ENCODE measurements around the gene TATDN2.

The TATDN2 gene, protein sequence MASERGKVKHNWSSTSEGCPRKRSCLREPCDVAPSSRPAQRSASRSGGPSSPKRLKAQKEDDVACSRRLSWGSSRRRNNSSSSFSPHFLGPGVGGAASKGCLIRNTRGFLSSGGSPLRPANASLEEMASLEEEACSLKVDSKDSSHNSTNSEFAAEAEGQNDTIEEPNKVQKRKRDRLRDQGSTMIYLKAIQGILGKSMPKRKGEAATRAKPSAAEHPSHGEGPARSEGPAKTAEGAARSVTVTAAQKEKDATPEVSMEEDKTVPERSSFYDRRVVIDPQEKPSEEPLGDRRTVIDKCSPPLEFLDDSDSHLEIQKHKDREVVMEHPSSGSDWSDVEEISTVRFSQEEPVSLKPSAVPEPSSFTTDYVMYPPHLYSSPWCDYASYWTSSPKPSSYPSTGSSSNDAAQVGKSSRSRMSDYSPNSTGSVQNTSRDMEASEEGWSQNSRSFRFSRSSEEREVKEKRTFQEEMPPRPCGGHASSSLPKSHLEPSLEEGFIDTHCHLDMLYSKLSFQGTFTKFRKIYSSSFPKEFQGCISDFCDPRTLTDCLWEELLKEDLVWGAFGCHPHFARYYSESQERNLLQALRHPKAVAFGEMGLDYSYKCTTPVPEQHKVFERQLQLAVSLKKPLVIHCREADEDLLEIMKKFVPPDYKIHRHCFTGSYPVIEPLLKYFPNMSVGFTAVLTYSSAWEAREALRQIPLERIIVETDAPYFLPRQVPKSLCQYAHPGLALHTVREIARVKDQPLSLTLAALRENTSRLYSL

DNA sequence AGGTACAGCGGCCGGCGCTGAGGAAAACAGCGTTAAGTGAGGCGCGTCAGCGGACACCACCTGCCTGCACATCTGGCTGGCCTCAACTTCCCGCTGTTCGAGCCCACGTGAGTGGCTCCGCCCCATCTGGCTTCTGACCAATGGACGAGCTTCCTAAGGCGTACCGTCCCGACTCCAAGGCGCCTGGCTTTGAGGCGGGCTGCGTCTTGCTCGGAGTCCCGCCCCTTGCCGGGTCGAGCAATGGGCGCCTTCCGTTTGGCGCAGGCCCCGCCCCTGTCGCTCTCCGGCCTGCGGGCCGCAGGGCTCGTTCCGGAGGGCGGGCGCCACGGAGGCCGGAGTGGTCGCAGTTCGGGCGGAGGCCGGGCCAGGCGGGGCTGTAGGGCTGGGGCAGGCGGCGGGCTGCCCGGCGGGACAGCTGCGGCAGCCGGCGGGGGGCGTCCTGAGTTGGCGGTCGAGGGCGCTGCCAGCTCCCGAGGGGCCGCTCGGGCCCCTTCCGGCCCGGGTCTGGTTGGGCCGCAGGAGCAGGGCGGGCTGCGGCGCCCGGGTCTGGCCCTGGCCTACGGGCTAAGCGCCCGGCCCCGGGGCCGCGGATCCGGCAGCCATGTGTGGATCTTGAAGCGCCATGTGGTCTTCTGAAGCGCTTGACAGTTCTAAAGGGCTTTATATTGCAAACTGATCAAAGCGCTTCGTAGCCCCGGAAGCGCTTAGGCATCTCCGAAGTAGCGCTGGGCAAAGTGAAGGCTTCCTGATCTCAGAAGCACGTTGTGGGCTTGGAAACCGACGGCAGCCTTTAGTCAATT is at the start of gene TATDN2:
Gene TATDN2, plus strand, starts transcription at position 276 of the 800 bp plus-strand sequence. CDS start 742 bp downstream, outside the sequence.
- peak; percentile 82 to 97 (median 92) for DNase-seq
- intact Hi-C loops (cut with DNase I) = no loop called here

DNA sequence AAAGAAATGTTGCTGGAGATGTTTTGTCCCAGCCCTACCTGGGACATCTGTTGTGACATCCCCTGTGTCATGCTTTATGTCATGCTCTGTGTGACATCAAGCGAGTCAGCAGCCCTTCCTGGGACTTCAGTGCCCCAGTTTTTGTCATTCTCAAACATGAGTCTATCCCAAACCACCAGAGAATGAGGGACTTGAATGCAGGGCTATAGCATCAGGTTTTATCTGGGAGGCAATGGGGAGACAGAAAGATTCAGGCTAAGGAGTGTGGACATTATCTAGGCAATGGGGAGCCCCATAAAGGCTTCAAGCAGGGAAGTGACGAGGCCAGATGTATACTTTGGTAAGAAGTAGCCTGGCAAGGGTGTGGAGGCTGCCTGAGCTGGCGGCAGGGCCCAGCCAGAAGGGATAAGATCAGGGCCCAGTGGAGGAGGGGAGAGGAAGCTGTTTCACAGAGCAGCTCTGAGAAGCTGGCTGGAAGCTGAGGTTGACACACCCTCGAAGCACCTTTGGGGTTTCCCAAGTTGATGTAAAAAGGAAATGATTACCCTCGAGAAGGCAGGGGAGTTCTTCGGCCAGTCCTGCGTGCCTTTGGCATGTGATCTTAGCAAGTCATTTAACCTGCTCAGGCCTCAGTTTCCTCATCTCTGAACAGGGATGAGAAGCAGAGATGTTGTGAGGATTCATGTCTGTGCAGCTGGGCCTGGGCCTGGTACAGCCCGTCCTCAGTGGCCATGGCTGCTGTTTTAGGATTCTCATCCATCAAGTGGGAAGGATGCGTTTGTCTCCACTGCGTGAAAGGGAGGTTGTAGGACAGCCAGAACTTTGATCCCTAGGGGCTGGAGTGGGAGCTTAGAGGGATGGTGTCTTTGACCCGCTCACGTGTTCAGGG is 49.3 kb upstream of the TATDN2 start:
- no peak for DNase-seq
- intact Hi-C loops (cut with DNase I) = no loop called here

DNA sequence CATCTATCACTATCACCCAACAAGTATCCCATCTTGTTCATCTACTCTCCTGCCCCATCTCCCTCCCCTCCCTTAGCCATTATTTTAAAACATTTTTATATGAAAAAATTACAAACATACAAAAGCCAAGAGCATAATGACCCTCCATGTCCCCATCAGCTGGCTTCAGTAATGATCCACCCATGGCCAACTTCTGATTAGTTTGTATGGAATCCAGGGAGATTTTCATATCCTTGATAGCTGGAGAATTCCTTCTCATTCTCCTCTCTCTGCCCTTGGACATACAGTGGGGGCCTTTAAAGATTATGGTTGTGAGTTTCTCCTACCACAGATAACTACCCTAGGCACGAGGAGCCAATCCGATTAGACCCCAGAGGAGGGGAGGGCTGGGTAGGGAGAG is 43.3 kb upstream of the TATDN2 start:
- intact Hi-C loops (cut with DNase I) = no loop called here
- no peak for DNase-seq

DNA sequence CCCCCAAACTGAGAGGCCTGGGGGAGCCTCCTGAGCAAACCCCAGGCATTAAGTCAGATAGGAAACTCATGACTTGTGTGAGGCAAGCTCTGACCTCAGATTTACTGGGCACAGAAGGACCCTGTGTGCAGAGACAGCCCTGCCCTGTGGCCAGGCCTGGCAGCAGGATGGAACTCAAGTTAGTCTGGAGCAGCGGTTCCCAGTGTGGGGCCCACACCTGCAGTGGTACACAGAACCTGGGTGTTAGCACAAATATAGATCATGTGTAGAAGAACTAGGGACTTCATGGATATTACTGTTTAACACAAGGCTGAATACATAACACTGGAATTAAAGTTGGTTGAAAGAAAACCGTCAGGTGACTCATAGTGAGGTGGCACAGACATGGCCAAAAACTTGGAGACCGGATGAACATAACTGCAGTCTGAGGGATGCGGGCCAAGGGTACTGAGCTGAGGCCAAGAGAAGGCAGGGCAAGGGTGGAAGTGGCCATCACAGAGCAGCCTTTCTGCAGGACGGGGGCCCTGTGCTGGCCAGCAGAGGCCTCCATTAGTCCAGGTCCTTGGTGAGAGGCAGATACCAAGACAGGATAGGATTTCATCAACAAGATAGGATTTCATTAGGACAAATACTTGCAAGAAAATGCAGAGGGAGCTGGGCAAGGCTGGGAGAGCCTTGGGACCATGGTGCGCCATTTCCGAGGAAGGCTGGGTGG is 42.7 kb upstream of the TATDN2 start:
- DNase-seq = peak in 10 of 42 donors; percentile 16 to 75 (median 42)
- intact Hi-C loops (cut with DNase I) = no loop called here

DNA sequence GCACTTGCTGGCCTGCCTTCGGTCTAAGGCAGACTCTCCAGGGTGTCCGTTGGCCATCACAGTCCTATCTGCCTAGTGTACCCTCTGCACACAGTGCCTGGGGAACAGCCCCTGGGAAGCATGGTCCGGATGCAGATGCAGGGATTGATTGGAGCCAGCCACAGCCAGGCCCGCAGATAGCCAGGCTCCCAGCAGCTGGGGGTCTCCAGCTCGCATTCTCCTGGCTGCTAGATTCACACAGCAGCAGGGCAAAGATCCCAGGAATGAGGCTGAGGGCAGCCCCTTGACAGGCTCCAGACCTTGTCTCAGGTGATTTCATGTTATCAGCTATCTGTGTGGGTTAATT is 42.1 kb upstream of the TATDN2 start:
- DNase-seq = no peak
- intact Hi-C loops (cut with DNase I) = no loop called here

DNA sequence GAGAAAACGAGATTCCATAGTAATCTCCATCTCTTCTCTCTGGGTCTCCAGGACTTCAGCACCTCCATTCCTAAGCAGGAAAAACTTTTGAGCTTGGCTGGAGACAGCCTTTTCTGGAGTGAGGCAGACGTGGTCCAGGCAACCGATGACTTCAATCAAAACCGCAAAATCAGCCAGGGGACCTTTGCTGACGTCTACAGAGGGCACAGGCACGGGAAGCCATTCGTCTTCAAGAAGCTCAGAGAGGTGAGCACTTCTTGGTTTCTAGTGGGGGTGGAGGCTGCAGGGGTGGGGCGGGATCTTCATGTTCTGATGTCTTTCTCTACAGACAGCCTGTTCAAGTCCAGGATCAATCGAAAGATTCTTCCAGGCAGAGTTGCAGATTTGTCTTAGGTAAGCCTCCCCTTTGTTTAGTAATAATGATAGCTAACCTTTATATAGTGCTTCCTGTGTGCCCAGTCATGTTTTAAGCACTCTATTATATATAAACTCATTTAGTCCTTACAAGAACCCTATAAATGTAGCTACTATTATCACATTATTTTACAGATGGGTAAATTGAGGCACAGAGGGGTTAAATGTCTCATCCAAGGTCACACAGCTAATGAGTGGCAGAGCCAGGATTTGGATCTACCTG is 35.0 kb upstream of the TATDN2 start:
- intact Hi-C loops (cut with DNase I) = no loop called here
- no peak for DNase-seq

DNA sequence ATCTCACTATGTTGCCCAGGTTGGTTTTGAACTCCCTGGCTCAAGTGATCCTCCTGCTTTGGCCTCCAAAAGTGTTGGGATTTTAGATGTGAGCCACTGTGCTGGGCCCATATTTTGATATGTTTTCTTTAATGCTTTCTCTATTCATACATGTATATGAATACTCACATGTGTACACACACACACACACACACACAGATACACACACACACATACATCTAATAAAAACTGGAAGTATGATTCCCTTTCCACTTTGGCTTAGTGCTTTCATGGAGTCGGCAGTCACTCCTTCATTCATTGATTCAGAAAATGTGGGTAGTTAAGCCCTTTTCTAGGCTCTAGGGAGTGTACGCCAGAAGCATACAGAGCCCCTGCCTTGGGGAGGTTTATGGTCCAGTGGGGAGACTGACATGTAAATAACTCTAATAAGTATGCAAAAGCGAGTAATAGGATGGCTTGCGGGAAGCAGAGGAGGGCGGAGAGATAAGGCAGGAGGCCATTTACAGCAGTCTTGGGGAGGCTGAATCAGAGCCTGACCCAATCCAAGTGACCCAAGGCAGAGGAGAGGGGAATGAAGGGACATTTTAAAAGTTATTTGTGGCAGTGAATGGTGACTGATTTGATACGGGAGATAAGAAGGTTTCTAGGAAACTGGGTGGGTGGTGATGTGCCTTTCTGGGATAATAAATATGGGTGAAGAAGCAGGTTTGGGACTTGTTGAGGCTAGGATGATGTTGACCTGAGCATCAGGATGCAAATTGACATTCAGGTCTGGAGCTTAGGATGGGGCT is 32.5 kb upstream of the TATDN2 start:
- intact Hi-C loops (cut with DNase I) = no loop called here

DNA sequence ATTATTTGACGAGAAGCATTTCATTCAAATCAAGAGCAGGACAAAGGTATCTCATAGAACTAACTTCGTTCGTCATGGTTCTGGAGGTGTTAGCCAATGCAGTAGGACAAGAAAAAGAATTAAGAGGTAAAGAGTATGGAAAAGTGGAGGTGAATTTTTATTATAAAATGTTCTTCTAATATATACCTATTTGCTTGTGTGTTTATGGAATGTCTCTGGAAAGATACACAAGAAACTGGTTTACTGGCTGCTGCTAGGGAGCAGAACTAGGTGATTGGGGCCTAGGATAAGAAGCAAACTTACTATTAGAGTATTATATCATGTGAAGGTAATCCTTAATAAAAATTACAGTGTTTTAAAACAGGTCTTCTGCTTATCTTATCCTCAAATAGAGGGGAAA is 30.9 kb upstream of the TATDN2 start:
- DNase-seq = no peak
- intact Hi-C loops (cut with DNase I) = no loop called here

More for the DNA sequence above, 32.5 kb upstream of the TATDN2 start:
- no peak for DNase-seq

DNA sequence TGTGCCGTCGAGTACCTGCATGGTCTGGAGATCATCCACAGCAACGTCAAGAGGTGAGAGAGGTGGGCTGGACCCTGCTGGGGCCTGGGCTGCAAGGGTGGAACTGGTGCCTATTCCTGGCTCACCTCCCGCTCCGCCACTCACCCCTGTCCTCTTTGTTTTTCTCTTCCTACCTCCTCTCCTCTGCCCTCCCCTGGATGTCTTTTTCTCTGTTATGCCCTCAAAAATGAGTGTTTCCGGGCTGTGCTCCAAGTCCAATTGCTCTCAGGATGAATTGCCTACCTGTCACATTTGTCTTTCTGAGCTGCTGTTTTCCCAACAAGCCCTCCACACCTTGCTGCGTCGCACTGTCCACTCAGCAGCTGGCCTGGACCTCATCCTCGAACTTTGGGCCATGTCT is 28.5 kb upstream of the TATDN2 start:
- no peak for DNase-seq
- intact Hi-C loops (cut with DNase I) = loop anchor here (10.0 kb wide), 2 partner anchors 45 to 195 kb away; partner anchors contain the start of gene FANCD2

DNA sequence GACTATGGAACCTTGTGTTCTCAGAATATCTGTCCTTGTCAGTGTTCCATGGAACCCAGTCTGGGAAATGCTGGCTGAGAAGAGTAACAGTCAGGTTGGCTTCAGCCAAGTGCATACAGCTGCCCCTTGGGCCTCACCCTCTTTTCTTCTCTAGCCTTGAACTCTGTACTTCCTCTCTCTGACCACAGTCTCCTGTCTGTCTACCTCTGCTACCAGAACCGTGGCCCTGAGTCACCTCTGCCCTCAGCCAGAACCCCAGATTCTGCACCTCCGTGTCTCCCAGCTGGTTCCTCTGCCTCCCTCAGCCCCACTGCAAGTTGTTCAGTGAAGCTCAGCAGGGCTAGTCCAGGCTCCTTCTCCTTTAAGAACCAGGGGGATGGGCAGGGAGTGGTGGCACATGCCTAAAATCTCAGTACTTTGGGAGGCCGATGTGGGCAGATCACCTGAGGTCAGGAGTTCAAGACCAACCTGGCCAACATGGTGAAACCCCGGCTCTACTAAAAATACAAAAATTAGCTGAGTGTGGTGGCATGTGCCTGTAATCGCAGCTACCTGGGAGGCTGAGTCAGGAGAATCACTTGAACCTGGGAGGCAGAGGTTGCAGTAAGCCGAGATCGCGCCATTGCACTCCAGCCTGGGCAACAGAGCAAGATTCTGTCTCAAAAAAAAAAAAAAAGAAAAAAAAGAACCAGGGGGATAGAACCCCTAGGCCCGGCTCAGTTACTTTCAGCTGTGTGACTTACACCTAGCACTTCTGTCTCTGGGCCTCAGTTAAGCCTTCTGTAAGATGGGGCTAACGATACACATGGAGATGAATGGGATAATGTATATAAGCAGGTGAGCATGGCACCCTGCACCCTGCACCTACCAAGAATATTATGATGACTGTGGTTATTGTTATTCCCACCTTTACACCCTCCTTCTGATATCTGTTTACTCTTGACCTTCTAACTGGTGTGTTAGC is 24.3 kb upstream of the TATDN2 start:
- peak in 1 of 42 donors; percentile 12 for DNase-seq
- intact Hi-C loops (cut with DNase I) = loop anchor here (10.0 kb wide), 2 partner anchors 49 to 199 kb away; partner anchors contain the start of gene FANCD2

DNA sequence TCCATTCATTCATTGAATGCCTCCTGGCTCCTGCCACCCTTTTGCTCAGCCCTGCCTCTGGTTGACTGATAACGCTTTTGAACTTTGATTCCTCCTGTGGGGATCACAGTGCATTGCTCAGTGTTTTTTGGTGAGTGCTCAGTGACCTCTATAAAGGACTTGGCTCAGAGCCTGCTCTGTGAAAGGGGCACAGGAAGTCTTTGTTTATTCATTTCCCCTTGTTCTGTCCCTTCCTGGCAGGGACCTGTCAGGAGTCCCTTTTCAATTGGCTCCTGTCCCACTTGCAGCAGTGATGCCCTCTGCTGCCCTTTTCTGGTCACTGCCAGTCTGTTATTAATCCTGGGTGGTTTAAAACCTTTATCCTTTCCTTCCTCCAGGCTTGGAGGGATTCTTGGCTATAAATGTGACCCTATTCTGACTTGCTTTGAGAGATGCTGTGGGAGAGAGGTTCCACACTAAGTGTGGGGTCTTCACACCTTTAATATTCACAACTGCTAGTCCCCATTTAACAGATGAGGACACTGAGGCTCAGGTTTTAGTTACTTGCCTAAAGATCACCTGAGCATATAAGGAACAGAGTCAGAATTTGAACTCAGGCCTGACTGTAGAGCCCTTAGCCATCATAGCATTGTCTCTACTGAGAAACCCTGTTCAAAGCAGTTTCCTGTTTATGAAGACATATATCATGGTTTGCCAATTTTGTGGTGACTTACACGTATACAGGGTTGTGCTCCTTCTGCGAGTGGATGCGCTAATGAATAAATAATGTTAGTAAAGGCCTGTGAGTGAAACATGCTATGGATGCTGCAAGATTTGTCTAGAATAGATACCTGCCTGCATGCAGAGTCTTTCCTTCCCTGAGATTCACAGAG is 23.2 kb upstream of the TATDN2 start:
- peak; percentile 45 to 93 (median 80) for DNase-seq
- intact Hi-C loops (cut with DNase I) = loop anchor here (10.0 kb wide), 2 partner anchors 50 to 200 kb away; partner anchors contain the start of gene FANCD2

DNA sequence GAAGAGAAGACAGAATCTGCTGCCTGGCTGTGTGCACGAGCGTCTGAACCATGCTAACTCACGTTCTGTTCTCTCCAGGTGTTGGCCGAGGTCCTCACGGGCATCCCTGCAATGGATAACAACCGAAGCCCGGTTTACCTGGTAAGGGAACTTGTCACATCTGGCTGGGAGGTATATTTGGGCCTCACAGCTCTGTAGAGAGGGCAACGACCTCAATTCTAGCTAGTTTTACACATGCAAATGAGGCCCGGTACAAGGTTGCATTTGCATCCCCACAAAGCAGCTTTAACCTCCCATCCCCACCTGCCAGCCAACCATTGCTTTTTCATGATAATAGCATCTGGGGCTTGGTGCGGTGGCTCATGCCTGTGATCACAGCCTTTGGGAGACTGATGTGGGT is 22.0 kb upstream of the TATDN2 start:
- intact Hi-C loops (cut with DNase I) = loop anchor here (10.0 kb wide), 2 partner anchors 51 to 201 kb away; partner anchors contain the start of gene FANCD2

DNA sequence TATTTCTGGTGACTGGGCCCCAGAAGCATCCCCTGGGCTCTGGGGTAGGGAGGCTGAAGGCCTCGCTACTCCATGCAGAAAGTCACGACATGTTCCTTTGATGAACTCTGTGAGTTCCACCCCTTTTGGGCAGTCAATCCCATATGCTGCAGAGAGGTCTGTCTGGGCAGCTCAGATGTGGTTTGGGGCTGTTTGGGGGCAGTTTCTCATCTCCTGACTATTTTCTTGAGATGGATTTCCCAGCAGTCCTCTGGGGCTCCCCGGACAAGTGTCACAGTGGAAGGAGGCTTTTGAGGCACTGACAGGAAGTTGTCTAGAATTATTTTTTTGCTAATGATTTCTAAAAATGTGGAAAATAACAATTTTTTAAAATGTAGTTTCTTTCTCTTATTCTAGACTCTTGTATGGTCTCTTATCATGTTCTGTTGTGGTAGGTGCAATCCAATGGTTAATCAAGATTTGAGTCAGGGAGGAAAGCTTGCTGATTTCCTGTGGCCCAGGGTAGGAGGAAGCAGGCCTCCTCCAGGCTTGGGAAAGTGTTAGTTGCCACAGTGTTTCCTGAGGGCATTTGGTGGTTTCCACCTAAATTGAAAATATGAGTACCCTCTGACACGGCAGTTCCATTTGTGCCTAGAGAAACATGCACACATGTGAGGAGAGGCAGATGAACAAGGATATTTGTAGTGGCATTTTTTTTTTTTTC is 19.9 kb upstream of the TATDN2 start:
- DNase-seq = peak in 1 of 42 donors; percentile 10
- intact Hi-C loops (cut with DNase I) = loop anchor here (10.0 kb wide), 2 partner anchors 54 to 204 kb away; partner anchors contain the start of gene FANCD2

More for the DNA sequence above, 22.0 kb upstream of the TATDN2 start:
- no peak for DNase-seq
